RCC 7860 (cell line): ENCODE measurements around the gene USP5.
"Not testable (repeated sequence)": the region's sequence is repeated elsewhere in the genome, so short reads cannot be mapped to it uniquely, and the experiment has no call there.

Experiments
- DNase-seq: peaks from one replicate; pipeline ENCODE4 v3.0.0-alpha.2; 2015; ENCODE audit warnings: low spot score
- FAIRE-seq: peaks from 2 replicates; lab custom pipeline; 2012; peaks lifted over from hg19 to GRCh38; lab: Jason Lieb, UNC

Gene USP5

GRCh38 chr12:6883683-6884082, 31.7 kb downstream of the USP5 start:
- FAIRE-seq (no peak), DNase-seq (no peak)

- no peak for DNase-seq
- no peak for FAIRE-seq
Measured at GRCh38 chr12:6884539-6884938, 32.6 kb downstream of the USP5 start.

- DNase-seq, FAIRE-seq: not testable (repeated sequence)
Measured at GRCh38 chr12:6886206-6886999, 34.5 kb downstream of the USP5 start.

GRCh38 chr12:6887460-6887859, 35.5 kb downstream of the USP5 start:
- DNase-seq (no peak), FAIRE-seq (no peak)

GRCh38 chr12:6888360-6888759, 36.4 kb downstream of the USP5 start:
- DNase-seq (no peak), FAIRE-seq (no peak)

GRCh38 chr12:6888794-6889193, 36.8 kb downstream of the USP5 start:
- not testable (repeated sequence) for FAIRE-seq, DNase-seq

GRCh38 chr12:6889775-6890573, 38.0 kb downstream of the USP5 start:
- FAIRE-seq, DNase-seq: not testable (repeated sequence)

GRCh38 chr12:6890789-6891645, 39.1 kb downstream of the USP5 start:
- DNase-seq, result peak; percentile 91
- FAIRE-seq, result peak; percentile 11

GRCh38 chr12:6891646-6892001, 39.7 kb downstream of the USP5 start:
- no peak for FAIRE-seq
- no peak for DNase-seq

- not testable (repeated sequence) for FAIRE-seq
Measured at GRCh38 chr12:6892683-6893082, 40.7 kb downstream of the USP5 start.

GRCh38 chr12:6894321-6894720, 42.4 kb downstream of the USP5 start:
- FAIRE-seq, result no peak

More at GRCh38 chr12:6892683-6893082, 40.7 kb downstream of the USP5 start:
- DNase-seq, result not testable (repeated sequence)

GRCh38 chr12:6896846-6897435, 45.0 kb downstream of the USP5 start:
- DNase-seq (no peak), FAIRE-seq (no peak)

More at GRCh38 chr12:6894321-6894720, 42.4 kb downstream of the USP5 start:
- DNase-seq, result no peak

- DNase-seq, result no peak
- FAIRE-seq, result no peak
Measured at GRCh38 chr12:6899427-6899826, 47.5 kb downstream of the USP5 start.

GRCh38 chr12:6899837-6900519, 48.0 kb downstream of the USP5 start:
- DNase-seq (no peak), FAIRE-seq (no peak)

- no peak for FAIRE-seq
Measured at GRCh38 chr12:6902448-6902847, 50.5 kb downstream of the USP5 start.

GRCh38 chr12:6903722-6904121, 51.8 kb downstream of the USP5 start:
- peak; percentile 49 for DNase-seq
- FAIRE-seq, result no peak

More at GRCh38 chr12:6902448-6902847, 50.5 kb downstream of the USP5 start:
- DNase-seq, result no peak

- FAIRE-seq (peak; percentile 84), DNase-seq (peak; percentile 79)
Measured at GRCh38 chr12:6904280-6905276, 52.6 kb downstream of the USP5 start, which contains the start of gene LRRC23. Gene LRRC23 (plus strand): TSS chr12:6904822. CDS start chr12:6905634, 812 bp downstream.

GRCh38 chr12:6905414-6906040, 53.6 kb downstream of the USP5 start:
- FAIRE-seq (no peak), DNase-seq (no peak)
